NT2/D1 (cell line): ENCODE data around the gene P2RY6.

Source experiments
- SUZ12 ChIP-seq: IDR thresholded peaks from 2 replicates; pipeline ENCODE4 v1.6.1; 2011; ENCODE audit not compliant: insufficient read length, insufficient read depth; ENCODE audit errors: extremely low read depth
- YY1 ChIP-seq: IDR thresholded peaks from 2 replicates; pipeline ENCODE4 v1.6.1; 2011; ENCODE audit not compliant: insufficient read length, insufficient read depth
- ZNF274 ChIP-seq: IDR thresholded peaks from 2 replicates; pipeline ENCODE4 v1.6.1; 2011; ENCODE audit warnings: mild to moderate bottlenecking, low read depth, low read length

DNA sequence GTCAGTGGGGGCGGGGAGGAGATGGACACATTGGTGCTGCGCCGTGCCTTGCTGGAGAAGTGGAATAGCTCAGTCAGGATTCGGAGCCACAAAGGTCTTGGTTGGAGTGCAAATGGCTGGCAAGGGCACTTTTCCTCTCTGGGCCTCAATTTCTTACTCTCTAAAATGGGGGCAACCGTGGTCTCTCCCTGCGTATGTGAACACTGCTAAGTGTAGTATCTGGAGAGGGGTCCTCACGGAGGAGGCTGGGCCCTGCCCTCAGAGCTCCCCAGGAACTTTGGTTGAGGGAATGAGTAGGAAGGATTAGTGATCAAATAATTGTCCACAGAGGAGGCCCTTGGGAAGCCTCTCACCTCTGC lies 521 bp downstream of the P2RY6 start:
- TF ChIP-seq YY1: no peak
- TF ChIP-seq ZNF274: no peak
- no peak for TF ChIP-seq SUZ12
